H1 (cell line): Measurements from ENCODE around the gene ANKRD66. TPM values are rescaled to one million over a fixed set of nuclear protein-coding genes. Genes with fewer than 3 reads are reported as not detected.

Experiments
- RBBP5 ChIP-seq: IDR thresholded peaks from 2 replicates; pipeline ENCODE4 v1.7.1; 2012; ENCODE audit warnings: low read depth, mild to moderate bottlenecking, inconsistent platforms, low read length, moderate library complexity, borderline replicate concordance
- TEAD4 ChIP-seq: IDR thresholded peaks from 2 replicates; pipeline ENCODE4 v1.6.1; 2012; ENCODE audit warnings: low read depth, low read length, inconsistent platforms, mixed read lengths
- polyA plus RNA-seq, 7 experiments: library from polyadenylated mRNA; depleted of rRNA in 3 of 7; stranded (reverse) in 5 of 7; unstranded in 2 of 7; fragments of >200 nt in 5 of 7; fragments of 200-250 nt in 2 of 7; gene quantifications; 1 replicate in 5 of 7; 2 replicates in 1 of 7; 4 replicates in 1 of 7; pipeline versions ENCODE4 v1.2.1 to v1.2.3, GENCODE V29; 2011 to 2013; ENCODE audit warnings: missing spikeins in 2 of 7, mixed read lengths in 2 of 7
- total RNA-seq: library from RNA; stranded (reverse); fragmentation: NEBNext Ultra II Directional; extraction: Animal tissue kit (Norgen Biotek cat#: 25700); gene quantifications from 2 replicates; pipeline ENCODE4 v1.2.1, GENCODE V29; 2021

Gene ANKRD66
- total and polyA plus RNA-seq, 2 of the 8 experiments (the other 6 are each of a cell fraction or from before 2014, with no cell fraction given): 0.05 TPM; not detected in 1

GRCh38 chr6:46787871-46788540 lies 41.3 kb downstream of the ANKRD66 start (continued):
- TF ChIP-seq RBBP5 (no peak), TEAD4 (no peak)
- TF ChIP-seq, all 59 proteins: peak for 0
